ENCODE results near the gene KCNIP4. TPM values are rescaled to one million over a fixed set of nuclear protein-coding genes. Genes with fewer than 3 reads are reported as not detected.

KCNIP4 gene
- total RNA-seq, 4 donors from 2014 or later = 1.3 to 11.1 TPM; not detected in 2

GRCh38 chr4:21864686-21865085 is 83.9 kb downstream of the KCNIP4 start:
- no peaks in the 10 kb centered on the region for H3K9me3 ChIP-seq
- TF ChIP-seq CTCF (IDR thresholded peaks at IDR 0.05) = no peak
- H3K27ac ChIP-seq = no peak overlapping the region
- no peaks in the 10 kb centered on the region for H3K27me3 ChIP-seq
- intact Hi-C loops (cut with DNase I; ENCODE audit: low total_unique reads) = no loop called here
- DNase-seq = no peak
- H3K4me1 ChIP-seq = no peaks in the 10 kb centered on the region
- H3K36me3 ChIP-seq = no peaks in the 10 kb centered on the region
- H3K4me3 ChIP-seq = no peak overlapping the region

- Histone ChIP-seq H3K9me3 (no peaks in the 10 kb centered on the region), H3K27ac (no peak overlapping the region), H3K4me1 (no peaks in the 10 kb centered on the region), H3K27me3 (no peaks in the 10 kb centered on the region), H3K4me3 (no peak overlapping the region), H3K36me3 (no peaks in the 10 kb centered on the region)
- intact Hi-C loops (cut with DNase I; ENCODE audit: low total_unique reads) = no loop called here
- TF ChIP-seq POLR2A (IDR thresholded peaks at IDR 0.05) = no peak
- no peak for TF ChIP-seq CTCF (IDR thresholded peaks at IDR 0.05)
- DNase-seq = no peak
Measured at GRCh38 chr4:21862917-21863316, 85.7 kb downstream of the KCNIP4 start.

GRCh38 chr4:21858971-21859370 is 89.6 kb downstream of the KCNIP4 start:
- DNase-seq = no peak
- Histone ChIP-seq H3K9me3 (no peaks in the 10 kb centered on the region), H3K4me1 (no peaks in the 10 kb centered on the region), H3K27ac (no peak overlapping the region), H3K4me3 (no peak overlapping the region), H3K27me3 (no peaks in the 10 kb centered on the region), H3K36me3 (no peaks in the 10 kb centered on the region)
- intact Hi-C loops (cut with DNase I; ENCODE audit: low total_unique reads) = no loop called here
- TF ChIP-seq POLR2A (IDR thresholded peaks at IDR 0.05) = no peak
- no peak for TF ChIP-seq CTCF (IDR thresholded peaks at IDR 0.05)

GRCh38 chr4:21856754-21857153 is 91.8 kb downstream of the KCNIP4 start:
- Histone ChIP-seq H3K27ac (no peak overlapping the region), H3K4me1 (no peaks in the 10 kb centered on the region), H3K27me3 (no peaks in the 10 kb centered on the region), H3K36me3 (no peaks in the 10 kb centered on the region), H3K4me3 (no peak overlapping the region), H3K9me3 (no peaks in the 10 kb centered on the region)
- intact Hi-C loops (cut with DNase I; ENCODE audit: low total_unique reads) = no loop called here
- TF ChIP-seq CTCF (IDR thresholded peaks at IDR 0.05) = no peak
- TF ChIP-seq POLR2A (IDR thresholded peaks at IDR 0.05) = no peak
- DNase-seq = no peak

GRCh38 chr4:21856301-21856700 is 92.3 kb downstream of the KCNIP4 start:
- no peaks in the 10 kb centered on the region for H3K4me1 ChIP-seq
- TF ChIP-seq CTCF (IDR thresholded peaks at IDR 0.05) (no peak), POLR2A (IDR thresholded peaks at IDR 0.05) (no peak)
- H3K36me3 ChIP-seq = no peaks in the 10 kb centered on the region
- no peak for DNase-seq
- intact Hi-C loops (cut with DNase I; ENCODE audit: low total_unique reads) = no loop called here
- H3K9me3 ChIP-seq = no peaks in the 10 kb centered on the region
- H3K4me3 ChIP-seq = no peak overlapping the region
- no peak overlapping the region for H3K27ac ChIP-seq
- H3K27me3 ChIP-seq = no peaks in the 10 kb centered on the region
